NCI-H2107 (cell line): Measurements from ENCODE around the gene LINC01488.

ENCODE experiments used
- DNase-seq: peaks from one replicate; lab custom pipeline; 2025; lab: John Stamatoyannopoulos, UW

The LINC01488 gene

GRCh38 chr11:69510471-69511357, 29.3 kb downstream of the LINC01488 start:
- no peak for DNase-seq

GRCh38 chr11:69511358-69512055, 30.0 kb downstream of the LINC01488 start:
- DNase-seq = no peak

GRCh38 chr11:69512136-69512535, 30.7 kb downstream of the LINC01488 start:
- no peak for DNase-seq

- DNase-seq = no peak
Measured at GRCh38 chr11:69512790-69513189, 31.3 kb downstream of the LINC01488 start.

GRCh38 chr11:69513196-69513595, 31.7 kb downstream of the LINC01488 start:
- no peak for DNase-seq

- no peak for DNase-seq
Measured at GRCh38 chr11:69513663-69514224, 32.3 kb downstream of the LINC01488 start.

GRCh38 chr11:69514771-69515170, 33.3 kb downstream of the LINC01488 start:
- no peak for DNase-seq

GRCh38 chr11:69515271-69516245, 34.1 kb downstream of the LINC01488 start:
- DNase-seq = no peak

GRCh38 chr11:69516526-69516925, 35.1 kb downstream of the LINC01488 start:
- DNase-seq = no peak

GRCh38 chr11:69518081-69518950, 36.9 kb downstream of the LINC01488 start:
- no peak for DNase-seq

GRCh38 chr11:69520186-69520916, 38.9 kb downstream of the LINC01488 start:
- DNase-seq = no peak

GRCh38 chr11:69521457-69521856, 40.0 kb downstream of the LINC01488 start:
- DNase-seq = no peak

GRCh38 chr11:69523453-69523852, 42.0 kb downstream of the LINC01488 start:
- no peak for DNase-seq

- no peak for DNase-seq
Measured at GRCh38 chr11:69524291-69524882, 42.9 kb downstream of the LINC01488 start.

- no peak for DNase-seq
Measured at GRCh38 chr11:69524991-69525411, 43.5 kb downstream of the LINC01488 start.

- DNase-seq = no peak
Measured at GRCh38 chr11:69525516-69526452, 44.3 kb downstream of the LINC01488 start.

- DNase-seq = no peak
Measured at GRCh38 chr11:69526453-69526810, 45.0 kb downstream of the LINC01488 start.

- DNase-seq = no peak
Measured at GRCh38 chr11:69529001-69529400, 47.5 kb downstream of the LINC01488 start.
